PC-3 (cell line): ENCODE results near the gene KRT15. TPM values are rescaled to one million over a fixed set of nuclear protein-coding genes. Genes with fewer than 3 reads are reported as not detected.

Experiments used
- ATAC-seq: fragments of 200-7000 bp; cut with Tn5 transposase; 2 replicates; pipeline ENCODE4 v1.9.1; 2020; ENCODE audit warnings: mild to moderate bottlenecking, moderate library complexity
- BruUV-seq: library from RNA; stranded (reverse); fragments of 400-500 nt; replicated peaks from 2 replicates; lab custom pipeline; 2021; lab: Mats Ljungman, UMichigan
- CTCF ChIA-PET: fragments of 300-600 bp; sonication (Branson Sonifier 250); formaldehyde crosslinking; loops from one replicate; lab custom pipeline; 2022; ENCODE audit warnings: antibody characterized with exemption; lab: Charles Lee
- POLR2A ChIA-PET: fragments of 300-600 bp; sonication (Branson Sonifier 250); formaldehyde crosslinking; loops from one replicate; lab custom pipeline; 2022; ENCODE audit warnings: antibody characterized with exemption; ENCODE audit not compliant: unreplicated experiment; lab: Charles Lee
- DNase-seq: peaks from one replicate; pipeline ENCODE4 v3.0.0-alpha.2; 2015
- H2AFZ ChIP-seq: fragments of 300-600 bp; sonication (generic); 2 replicates; pipeline ENCODE4 v1.6.0; 2016; ENCODE audit warnings: antibody characterized with exemption, low read length
- H3F3A ChIP-seq: fragments of 300-600 bp; sonication (generic); one replicate; pipeline ENCODE4 v1.6.0; 2017; ENCODE audit warnings: antibody characterized with exemption, low read length, control low read depth, mild to moderate bottlenecking; ENCODE audit not compliant: unreplicated experiment
- H3K27ac ChIP-seq: fragments of 300-600 bp; sonication (generic); 2 replicates; pipeline ENCODE4 v1.5.1; 2016; ENCODE audit warnings: mild to moderate bottlenecking, low read length
- H3K27me3 ChIP-seq: fragments of 300-600 bp; sonication (generic); 2 replicates; pipeline ENCODE4 v1.6.1; 2016; ENCODE audit warnings: low read length, mixed read lengths
- H3K36me3 ChIP-seq: fragments of 300-600 bp; sonication (generic); 2 replicates; pipeline ENCODE4 v1.6.1; 2016; ENCODE audit warnings: low read depth, mixed run types, low read length, mixed read lengths
- H3K4me1 ChIP-seq: fragments of 300-600 bp; sonication (generic); 2 replicates; pipeline ENCODE4 v1.5.1; 2016; ENCODE audit warnings: low read length; ENCODE audit not compliant: insufficient read depth
- H3K4me2 ChIP-seq: fragments of 300-600 bp; sonication (generic); 2 replicates; pipeline ENCODE4 v1.6.0; 2016; ENCODE audit warnings: low read length
- H3K4me3 ChIP-seq: fragments of 300-600 bp; sonication (generic); 2 replicates; pipeline ENCODE4 v1.5.1; 2016; ENCODE audit warnings: mild to moderate bottlenecking, low read length, mixed read lengths
- H3K79me2 ChIP-seq: fragments of 300-600 bp; sonication (generic); 2 replicates; pipeline ENCODE4 v1.6.1; 2017; ENCODE audit warnings: low read length, mixed read lengths
- H3K9ac ChIP-seq: fragments of 300-600 bp; sonication (generic); 2 replicates; pipeline ENCODE4 v1.6.0; 2016; ENCODE audit warnings: mild to moderate bottlenecking, low read length
- H3K9me2 ChIP-seq: fragments of 300-600 bp; sonication (generic); replicated peaks from 2 replicates; pipeline ENCODE4 v1.6.1; 2016; ENCODE audit warnings: mixed run types, low read length, mixed read lengths
- H3K9me3 ChIP-seq: fragments of 300-600 bp; sonication (generic); 2 replicates; pipeline ENCODE4 v1.6.1; 2016; ENCODE audit warnings: low read length, mixed read lengths
- H4K20me1 ChIP-seq: fragments of 300-600 bp; sonication (generic); 2 replicates; pipeline ENCODE4 v1.6.1; 2016; ENCODE audit warnings: low read length, mixed read lengths
- EZH2 ChIP-seq: fragments of 300-600 bp; sonication (generic); IDR thresholded peaks from one replicate; pipeline ENCODE4 v1.6.1; 2017; ENCODE audit warnings: antibody characterized with exemption, mild to moderate bottlenecking, low read length; ENCODE audit not compliant: unreplicated experiment
- EZH2phosphoT487 ChIP-seq: fragments of 300-600 bp; sonication (generic); IDR thresholded peaks from 2 replicates; pipeline ENCODE4 v1.6.1; 2018; ENCODE audit warnings: mild to moderate bottlenecking, antibody characterized with exemption, low read length, borderline replicate concordance
- intact Hi-C: fragments of 100-400 bp; cut with micrococcal nuclease; formaldehyde crosslinking; loops from 2 replicates; pipeline ENCODE4 v1.9.0; 2023
- total RNA-seq: library from RNA; depleted of rRNA; stranded (reverse); fragments of >200 nt; gene quantifications from 2 replicates; pipeline ENCODE4 v1.2.3, GENCODE V29; 2014
- TF ChIP-seq, protein P1 (sequence below): fragments of 300-600 bp; sonication (generic); conservative IDR thresholded peaks from 2 replicates; pipeline ENCODE4 v1.5.1; 2017; ENCODE audit warnings: antibody characterized with exemption, low read depth, mild to moderate bottlenecking, low read length

KRT15 gene
- total RNA-seq, 1 experiment from 2014 or later: 121 TPM

- H3K9me3 ChIP-seq: no peaks in the 10 kb centered on the region
- peaks cover 5% of the 10 kb centered on the region for H3F3A ChIP-seq
- intact Hi-C loops: no loop called here
- no peaks in the 10 kb centered on the region for H4K20me1 ChIP-seq
- ATAC-seq: no peak
- no peak for DNase-seq
- no peak overlapping the region for H3K4me2 ChIP-seq
- H3K27ac ChIP-seq: no peak overlapping the region
- no peaks in the 10 kb centered on the region for H3K79me2 ChIP-seq
- no peak for TF ChIP-seq EZH2
- TF ChIP-seq, protein P1, sequence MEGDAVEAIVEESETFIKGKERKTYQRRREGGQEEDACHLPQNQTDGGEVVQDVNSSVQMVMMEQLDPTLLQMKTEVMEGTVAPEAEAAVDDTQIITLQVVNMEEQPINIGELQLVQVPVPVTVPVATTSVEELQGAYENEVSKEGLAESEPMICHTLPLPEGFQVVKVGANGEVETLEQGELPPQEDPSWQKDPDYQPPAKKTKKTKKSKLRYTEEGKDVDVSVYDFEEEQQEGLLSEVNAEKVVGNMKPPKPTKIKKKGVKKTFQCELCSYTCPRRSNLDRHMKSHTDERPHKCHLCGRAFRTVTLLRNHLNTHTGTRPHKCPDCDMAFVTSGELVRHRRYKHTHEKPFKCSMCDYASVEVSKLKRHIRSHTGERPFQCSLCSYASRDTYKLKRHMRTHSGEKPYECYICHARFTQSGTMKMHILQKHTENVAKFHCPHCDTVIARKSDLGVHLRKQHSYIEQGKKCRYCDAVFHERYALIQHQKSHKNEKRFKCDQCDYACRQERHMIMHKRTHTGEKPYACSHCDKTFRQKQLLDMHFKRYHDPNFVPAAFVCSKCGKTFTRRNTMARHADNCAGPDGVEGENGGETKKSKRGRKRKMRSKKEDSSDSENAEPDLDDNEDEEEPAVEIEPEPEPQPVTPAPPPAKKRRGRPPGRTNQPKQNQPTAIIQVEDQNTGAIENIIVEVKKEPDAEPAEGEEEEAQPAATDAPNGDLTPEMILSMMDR: no peak
- no peak for TF ChIP-seq EZH2phosphoT487
- POLR2A ChIA-PET: no interaction called here
- no peak overlapping the region for H3K9ac ChIP-seq
- H3K4me1 ChIP-seq: peaks cover 25% of the 10 kb centered on the region
- H2AFZ ChIP-seq: no peak overlapping the region
- H3K9me2 ChIP-seq: no peaks in the 10 kb centered on the region
- H3K27me3 ChIP-seq: no peaks in the 10 kb centered on the region
- H3K36me3 ChIP-seq: no peaks in the 10 kb centered on the region
- BruUV-seq: no TSS peak
- CTCF ChIA-PET: no interaction called here
- H3K4me3 ChIP-seq: no peak overlapping the region
Observed at GRCh38 chr17:41467561-41467960, 51.1 kb downstream of the KRT15 start.

- CTCF ChIA-PET: no interaction called here
- H3K4me1 ChIP-seq: peaks cover 25% of the 10 kb centered on the region
- H4K20me1 ChIP-seq: no peaks in the 10 kb centered on the region
- intact Hi-C loops: no loop called here
- H3K79me2 ChIP-seq: no peaks in the 10 kb centered on the region
- no peaks in the 10 kb centered on the region for H3K9me2 ChIP-seq
- no peak within 1 kb of the TSS for H3K9ac ChIP-seq
- no peak for TF ChIP-seq EZH2phosphoT487
- TF ChIP-seq, protein P1: no peak
- no peak for TF ChIP-seq EZH2
- no peak for DNase-seq
- H3K27ac ChIP-seq: no peak within 1 kb of the TSS
- peaks cover 5% of the 10 kb centered on the region for H3F3A ChIP-seq
- no peaks in the 10 kb centered on the region for H3K9me3 ChIP-seq
- BruUV-seq: no TSS peak
- no peak within 1 kb of the TSS for H3K4me2 ChIP-seq
- no peak within 1 kb of the TSS for H2AFZ ChIP-seq
- no peak within 1 kb of the TSS for H3K4me3 ChIP-seq
- H3K36me3 ChIP-seq: no peaks in the 10 kb centered on the region
- ATAC-seq: no peak
- no peaks in the 10 kb centered on the region for H3K27me3 ChIP-seq
- POLR2A ChIA-PET: no interaction called here
Observed at GRCh38 chr17:41466988-41467387, 51.7 kb downstream of the KRT15 start, which contains the start of gene KRT32. Gene KRT32 (minus strand): TSS chr17:41467386. CDS start chr17:41467325, 61 bp downstream.

DNA sequence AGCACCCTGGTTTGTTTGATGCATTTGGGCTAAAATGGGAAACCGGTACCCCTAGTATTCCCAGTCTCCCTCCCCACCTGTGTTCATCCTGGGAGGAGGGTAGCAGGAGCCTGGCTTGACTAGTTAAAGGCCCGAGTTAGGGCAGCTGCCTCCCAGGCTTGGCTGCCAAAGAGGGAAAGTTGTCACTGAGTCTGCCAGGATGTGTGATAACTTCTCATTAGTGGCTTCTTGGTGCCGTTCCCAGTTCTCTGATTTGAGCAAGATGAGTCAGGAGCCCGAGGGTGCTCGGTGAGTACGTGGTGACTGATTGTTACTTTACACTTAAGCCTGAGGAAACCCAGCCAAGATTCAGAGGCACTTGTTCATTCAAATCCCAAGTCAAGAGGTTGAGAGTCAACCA lies 54.0 kb downstream of the KRT15 start:
- CTCF ChIA-PET: no interaction called here
- Histone ChIP-seq H3K9ac (peak overlapping the region; percentile 20; the same call in 1 of the 2 replicates), H3K27me3 (no peaks in the 10 kb centered on the region), H3F3A (peaks cover 5% of the 10 kb centered on the region), H3K9me2 (no peaks in the 10 kb centered on the region), H3K9me3 (no peaks in the 10 kb centered on the region), H3K27ac (peak overlapping the region; percentile 85), H3K79me2 (no peaks in the 10 kb centered on the region), H3K36me3 (no peaks in the 10 kb centered on the region), H3K4me2 (peak overlapping the region; percentile 47), H2AFZ (no peak overlapping the region), H3K4me1 (peaks cover 25% of the 10 kb centered on the region), H4K20me1 (no peaks in the 10 kb centered on the region), H3K4me3 (no peak overlapping the region)
- ATAC-seq (peak; percentile 97), DNase-seq (peak; percentile 96)
- POLR2A ChIA-PET: no interaction called here
- TF ChIP-seq EZH2phosphoT487 (no peak), EZH2 (no peak)
- TF ChIP-seq, protein P1: no peak
- intact Hi-C loops: no loop called here
- no TSS peak for BruUV-seq
